MM.1S (cell line): ENCODE measurements around the gene CYGB.

Source experiments
- DNase-seq: peaks from one replicate; pipeline ENCODE4 v3.0.0-alpha.2; 2015
- H2AFZ ChIP-seq: fragments of 300-600 bp; sonication (generic); 2 replicates; pipeline ENCODE4 v1.6.0; 2016; ENCODE audit warnings: antibody characterized with exemption, low read length
- H3F3A ChIP-seq: fragments of 300-600 bp; sonication (generic); 2 replicates; pipeline ENCODE4 v1.6.1; 2016; ENCODE audit warnings: mild to moderate bottlenecking, antibody characterized with exemption, low read length, moderate library complexity, mixed read lengths; ENCODE audit not compliant: insufficient read depth
- H3K27ac ChIP-seq: fragments of 300-600 bp; sonication (generic); 2 replicates; pipeline ENCODE4 v1.5.1; 2016; ENCODE audit warnings: mild to moderate bottlenecking, low read length
- H3K27me3 ChIP-seq: fragments of 300-600 bp; sonication (generic); replicated peaks from 2 replicates; pipeline ENCODE4 v1.6.0; 2016; ENCODE audit warnings: low read length; ENCODE audit not compliant: insufficient read depth
- H3K36me3 ChIP-seq: fragments of 300-600 bp; sonication (generic); replicated peaks from 2 replicates; pipeline ENCODE4 v1.6.1; 2016; ENCODE audit warnings: mild to moderate bottlenecking, low read length, mixed read lengths; ENCODE audit not compliant: insufficient read depth
- H3K4me1 ChIP-seq: fragments of 300-600 bp; sonication (generic); 2 replicates; pipeline ENCODE4 v1.6.1; 2016; ENCODE audit warnings: low read length, mixed read lengths
- H3K4me2 ChIP-seq: fragments of 300-600 bp; sonication (generic); 2 replicates; pipeline ENCODE4 v1.6.0; 2016; ENCODE audit warnings: low read depth, low read length
- H3K4me3 ChIP-seq: fragments of 300-600 bp; sonication (generic); 2 replicates; pipeline ENCODE4 v1.5.1; 2016; ENCODE audit warnings: low read length, mixed read lengths
- H3K79me2 ChIP-seq: fragments of 300-600 bp; sonication (generic); 2 replicates; pipeline ENCODE4 v1.6.1; 2016; ENCODE audit warnings: mixed run types, low read length, mixed read lengths
- H3K9ac ChIP-seq: fragments of 300-600 bp; sonication (generic); 2 replicates; pipeline ENCODE4 v1.6.1; 2016; ENCODE audit warnings: low read length, mixed read lengths
- H3K9me2 ChIP-seq: fragments of 300-600 bp; sonication (generic); replicated peaks from 2 replicates; pipeline ENCODE4 v1.6.1; 2016; ENCODE audit warnings: mild to moderate bottlenecking, low read length, mixed read lengths; ENCODE audit not compliant: insufficient read depth
- H3K9me3 ChIP-seq: fragments of 300-600 bp; sonication (generic); replicated peaks from 2 replicates; pipeline ENCODE4 v1.6.1; 2016; ENCODE audit warnings: mild to moderate bottlenecking, low read length, mixed read lengths; ENCODE audit not compliant: insufficient read depth
- H4K20me1 ChIP-seq: fragments of 300-600 bp; sonication (generic); 2 replicates; pipeline ENCODE4 v1.6.1; 2016; ENCODE audit warnings: mild to moderate bottlenecking, low read length, moderate library complexity, mixed read lengths; ENCODE audit not compliant: insufficient read depth
- EZH2 ChIP-seq: fragments of 300-600 bp; sonication (generic); optimal IDR thresholded peaks from 2 replicates; pipeline ENCODE3; 2017; ENCODE audit warnings: low read depth, mild to moderate bottlenecking, antibody characterized with exemption, low read length, mixed read lengths
- EZH2phosphoT487 ChIP-seq: fragments of 300-600 bp; sonication (generic); IDR thresholded peaks from 2 replicates; pipeline ENCODE4 v1.6.1; 2018; ENCODE audit warnings: antibody characterized with exemption, low read length
- TF ChIP-seq, protein P1 (sequence below): fragments of 300-600 bp; sonication (generic); IDR thresholded peaks from 2 replicates; pipeline ENCODE4 v1.5.1; 2016; ENCODE audit warnings: antibody characterized with exemption, low read length, mixed read lengths

The CYGB gene

DNA sequence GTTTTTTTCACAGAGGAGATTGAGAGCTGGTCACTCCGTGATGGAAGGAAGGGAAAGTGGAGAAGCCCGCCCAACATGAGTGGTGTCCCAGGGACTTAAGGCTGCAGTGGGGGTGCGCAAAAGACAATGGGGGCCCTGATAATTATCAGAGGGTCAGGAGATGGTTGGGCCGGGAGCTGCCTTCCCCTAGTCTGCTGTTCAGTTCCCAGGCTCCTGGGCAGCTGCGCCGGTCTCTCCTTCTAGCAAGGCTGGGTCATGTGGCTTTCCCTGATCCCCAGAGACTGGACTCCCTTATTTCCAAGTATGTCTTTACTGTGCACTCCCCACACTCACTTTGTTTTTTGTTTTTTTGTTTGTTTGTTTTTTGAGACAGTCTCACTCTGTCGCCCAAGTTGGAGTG is 16.2 kb downstream of the CYGB start:
- Histone ChIP-seq H3K9me3 (no peaks in the 10 kb centered on the region), H3K27me3 (peaks cover 54% of the 10 kb centered on the region), H3K9me2 (no peaks in the 10 kb centered on the region), H2AFZ (no peak overlapping the region), H3K4me2 (no peak overlapping the region), H3K79me2 (no peaks in the 10 kb centered on the region), H3K9ac (no peak overlapping the region), H3K27ac (no peak overlapping the region), H3F3A (no peaks in the 10 kb centered on the region), H4K20me1 (no peaks in the 10 kb centered on the region), H3K4me1 (no peaks in the 10 kb centered on the region), H3K36me3 (no peaks in the 10 kb centered on the region), H3K4me3 (no peak overlapping the region)
- TF ChIP-seq, protein P1, sequence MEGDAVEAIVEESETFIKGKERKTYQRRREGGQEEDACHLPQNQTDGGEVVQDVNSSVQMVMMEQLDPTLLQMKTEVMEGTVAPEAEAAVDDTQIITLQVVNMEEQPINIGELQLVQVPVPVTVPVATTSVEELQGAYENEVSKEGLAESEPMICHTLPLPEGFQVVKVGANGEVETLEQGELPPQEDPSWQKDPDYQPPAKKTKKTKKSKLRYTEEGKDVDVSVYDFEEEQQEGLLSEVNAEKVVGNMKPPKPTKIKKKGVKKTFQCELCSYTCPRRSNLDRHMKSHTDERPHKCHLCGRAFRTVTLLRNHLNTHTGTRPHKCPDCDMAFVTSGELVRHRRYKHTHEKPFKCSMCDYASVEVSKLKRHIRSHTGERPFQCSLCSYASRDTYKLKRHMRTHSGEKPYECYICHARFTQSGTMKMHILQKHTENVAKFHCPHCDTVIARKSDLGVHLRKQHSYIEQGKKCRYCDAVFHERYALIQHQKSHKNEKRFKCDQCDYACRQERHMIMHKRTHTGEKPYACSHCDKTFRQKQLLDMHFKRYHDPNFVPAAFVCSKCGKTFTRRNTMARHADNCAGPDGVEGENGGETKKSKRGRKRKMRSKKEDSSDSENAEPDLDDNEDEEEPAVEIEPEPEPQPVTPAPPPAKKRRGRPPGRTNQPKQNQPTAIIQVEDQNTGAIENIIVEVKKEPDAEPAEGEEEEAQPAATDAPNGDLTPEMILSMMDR = no peak
- DNase-seq = no peak

DNA sequence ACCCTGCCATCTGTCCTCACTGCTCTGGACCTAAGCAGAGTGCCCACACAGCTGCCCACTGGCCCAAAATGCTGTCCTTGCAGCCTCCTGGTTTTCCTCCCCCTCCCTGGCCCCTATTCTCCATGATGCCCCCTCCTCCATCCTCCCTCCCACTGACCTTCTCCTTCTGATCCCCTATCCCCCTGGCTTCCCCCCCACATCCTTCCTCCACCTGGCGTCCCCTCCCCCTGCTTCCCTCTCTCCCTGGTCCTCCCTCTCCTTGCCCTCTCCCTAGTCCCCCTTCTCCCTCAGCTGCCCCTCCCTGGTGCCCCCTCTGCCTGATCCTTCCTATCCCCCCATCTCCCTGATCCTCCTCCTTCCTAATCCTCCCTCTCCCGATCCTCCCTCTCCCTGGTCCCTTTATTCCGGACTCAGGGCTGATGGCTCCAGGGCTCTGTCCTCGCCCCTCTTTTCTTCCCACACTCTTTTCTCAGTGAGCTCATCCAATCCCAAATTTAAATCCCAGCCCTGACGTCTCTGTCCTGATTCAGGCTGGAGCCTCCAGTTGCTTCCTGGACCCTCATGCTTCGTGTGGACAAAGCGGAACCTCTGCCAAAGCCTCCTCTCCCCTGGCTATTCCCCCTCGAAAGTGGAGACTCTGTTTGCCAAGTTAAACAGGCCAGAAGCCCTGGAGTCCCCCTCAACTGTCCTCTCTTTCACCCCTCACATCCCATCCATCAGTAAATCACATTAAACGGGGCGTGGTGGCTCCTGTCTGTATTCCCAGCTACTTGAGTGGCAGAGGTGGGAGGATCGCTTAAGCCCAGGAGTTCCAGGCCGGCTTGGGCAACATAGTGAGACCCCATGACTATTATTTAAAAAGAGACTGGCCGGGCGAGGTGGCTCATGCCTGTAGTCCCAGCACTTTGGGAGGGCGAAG is 18.2 kb downstream of the CYGB start:
- H4K20me1 ChIP-seq = no peaks in the 10 kb centered on the region
- H3F3A ChIP-seq = no peaks in the 10 kb centered on the region; the same call in 1 of the 2 replicates
- no peak overlapping the region for H2AFZ ChIP-seq
- H3K4me3 ChIP-seq = no peak overlapping the region
- H3K4me2 ChIP-seq = no peak overlapping the region
- no peaks in the 10 kb centered on the region for H3K9me3 ChIP-seq
- H3K9ac ChIP-seq = no peak overlapping the region
- no peaks in the 10 kb centered on the region for H3K9me2 ChIP-seq
- H3K27ac ChIP-seq = no peak overlapping the region
- TF ChIP-seq EZH2phosphoT487 (no peak), EZH2 (no peak)
- TF ChIP-seq, protein P1 = no peak
- H3K36me3 ChIP-seq = no peaks in the 10 kb centered on the region
- no peak for DNase-seq
- H3K79me2 ChIP-seq = no peaks in the 10 kb centered on the region
- H3K27me3 ChIP-seq = peaks cover 44% of the 10 kb centered on the region
- peaks cover 5% of the 10 kb centered on the region for H3K4me1 ChIP-seq

DNA sequence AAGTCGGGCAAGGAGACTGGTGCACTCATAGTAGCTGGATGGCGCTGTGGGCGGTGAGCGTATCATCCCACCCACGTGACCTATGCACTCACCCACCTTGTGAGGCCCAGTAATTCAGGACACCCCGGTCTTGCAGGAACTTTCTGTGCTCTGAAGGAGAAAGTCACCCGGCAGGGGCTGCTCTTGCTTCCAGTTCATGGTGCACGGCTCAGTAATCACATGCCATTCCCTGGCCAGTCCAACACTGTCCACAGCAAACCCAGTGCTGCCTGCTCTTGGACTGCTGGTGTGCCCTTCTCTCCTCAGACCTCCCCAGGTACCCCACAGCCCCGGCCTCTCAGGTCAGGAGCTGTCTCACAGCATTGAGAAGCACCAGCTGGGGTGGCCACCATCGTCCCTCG is 19.9 kb downstream of the CYGB start:
- Histone ChIP-seq H3K27me3 (peaks cover 37% of the 10 kb centered on the region), H3K27ac (no peak overlapping the region), H3K9me3 (no peaks in the 10 kb centered on the region), H3K9me2 (no peaks in the 10 kb centered on the region), H3K9ac (no peak overlapping the region), H3K36me3 (no peaks in the 10 kb centered on the region), H3K79me2 (no peaks in the 10 kb centered on the region), H3F3A (no peaks in the 10 kb centered on the region; the same call in 1 of the 2 replicates), H3K4me1 (peaks cover 5% of the 10 kb centered on the region), H2AFZ (no peak overlapping the region), H4K20me1 (no peaks in the 10 kb centered on the region), H3K4me3 (no peak overlapping the region), H3K4me2 (no peak overlapping the region)
- no peak for DNase-seq
- no peak for TF ChIP-seq EZH2phosphoT487
- TF ChIP-seq, protein P1 = no peak
- TF ChIP-seq EZH2 = no peak
